ENCODE measurements around the gene ENOSF1. TPM values are rescaled to one million over a fixed set of nuclear protein-coding genes. Genes with fewer than 3 reads are reported as not detected.

ENOSF1 gene
- total RNA-seq, 2 experiments from 2014 or later: 65.3 to 67.1 TPM

- Mint-ChIP-seq H3K4me1 (no peaks in the 10 kb centered on the region), H3K36me3 (ENCODE audit: low read depth) (no peaks in the 10 kb centered on the region), H3K9me3 (no peaks in the 10 kb centered on the region), H3K4me3 (no peak overlapping the region), H3K27me3 (peaks cover 39% of the 10 kb centered on the region), H3K27ac (no peak overlapping the region)
- DNase-seq: no peak
- ChIA-PET POLR2A (no interaction called here), CTCF (interaction anchor here (1.6 to 6.8 kb wide), 4 partner anchors 10 to 218 kb away, joined by 3 to 83 read pairs (median 44); no protein-coding TSS in a partner anchor)
Observed at GRCh38 chr18:622289-622688, 90.1 kb downstream of the ENOSF1 start.

GRCh38 chr18:621291-622043, 91.0 kb downstream of the ENOSF1 start:
- Mint-ChIP-seq H3K4me3 (no peak overlapping the region), H3K27me3 (peaks cover 36% of the 10 kb centered on the region), H3K36me3 (ENCODE audit: low read depth) (no peaks in the 10 kb centered on the region), H3K27ac (no peak overlapping the region), H3K9me3 (no peaks in the 10 kb centered on the region), H3K4me1 (no peaks in the 10 kb centered on the region)
- no peak for DNase-seq
- ChIA-PET POLR2A (no interaction called here), CTCF (interaction anchor here (0.9 to 4.0 kb wide), 4 partner anchors 15 to 218 kb away, joined by 3 to 20 read pairs (median 6); no protein-coding TSS in a partner anchor)

Other genes starting within 250 kb of the ENOSF1 start
- not detected for gene COLEC12, start 211.9 kb downstream of the ENOSF1 start, total RNA-seq
- gene CETN1, start 132.2 kb downstream of the ENOSF1 start, total RNA-seq: not detected
- gene CLUL1, start 115.6 kb downstream of the ENOSF1 start, total RNA-seq: not detected
- 100 to 1,000 TPM; 279 to 288 TPM for gene TYMS, start 55.0 kb downstream of the ENOSF1 start, total RNA-seq
- gene YES1, start 99.6 kb upstream of the ENOSF1 start, total RNA-seq: 10 to 100 TPM; 11.2 to 12.0 TPM
- gene ADCYAP1, start 192.2 kb upstream of the ENOSF1 start, total RNA-seq: not detected